Measurements from ENCODE around the gene NCAM1. TPM values are rescaled to one million over a fixed set of nuclear protein-coding genes. Genes with fewer than 3 reads are reported as not detected.

The NCAM1 gene
- total RNA-seq, 2 donors from 2014 or later, result 225 to 229 TPM

DNA sequence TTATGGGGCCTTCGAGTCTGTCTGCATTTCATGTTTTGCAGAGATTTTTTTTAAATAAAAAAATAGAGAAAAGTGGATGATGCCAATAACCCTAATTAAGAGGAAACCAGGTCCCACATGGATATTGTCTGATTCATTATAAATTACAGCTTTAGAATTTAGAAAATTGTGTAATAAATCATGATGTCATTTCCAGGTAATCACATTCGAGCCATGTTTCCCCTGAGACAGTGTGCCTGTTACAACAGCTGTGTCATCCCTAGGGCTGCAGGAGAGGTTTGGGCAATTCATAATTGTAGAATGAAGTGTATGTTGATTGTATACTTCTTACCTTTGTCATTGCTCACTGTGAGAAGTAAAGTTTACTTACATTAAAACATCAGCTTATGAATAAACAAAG lies 38.3 kb downstream of the NCAM1 start:
- no peak overlapping the region for H3K27ac ChIP-seq
- no peaks in the 10 kb centered on the region for H3K9me3 ChIP-seq
- no peaks in the 10 kb centered on the region for H3K36me3 ChIP-seq
- DNase-seq (ENCODE audit: low spot score), result no peak
- TF ChIP-seq CTCF (IDR thresholded peaks at IDR 0.05), result no peak
- H3K4me3 ChIP-seq, result no peak overlapping the region
- peaks cover 0 to 27% of the 10 kb centered on the region in 2 donors for H3K4me1 ChIP-seq
- no peaks in the 10 kb centered on the region for H3K27me3 ChIP-seq

DNA sequence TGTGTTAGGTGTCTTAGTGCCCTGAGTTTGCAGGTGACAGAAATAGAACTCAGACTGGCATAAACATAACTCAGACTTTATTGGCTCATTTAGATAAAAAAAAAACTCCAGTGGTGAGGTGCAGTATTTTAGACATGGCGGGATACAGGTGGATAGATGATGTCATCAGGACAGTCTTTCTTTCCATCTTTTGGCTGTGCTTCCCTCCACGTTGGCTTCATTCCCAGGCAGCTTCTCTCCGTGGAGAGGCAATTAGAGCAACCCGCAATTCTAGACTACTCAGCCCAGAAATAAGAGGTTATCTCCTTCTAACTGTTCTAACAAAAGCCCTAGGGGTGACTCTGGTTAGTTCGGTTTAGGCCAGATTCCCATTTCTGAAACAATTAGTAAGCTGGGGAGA lies 40.5 kb downstream of the NCAM1 start:
- Histone ChIP-seq H3K4me1 (peaks cover 0 to 17% of the 10 kb centered on the region in 2 donors), H3K36me3 (no peaks in the 10 kb centered on the region), H3K27me3 (no peaks in the 10 kb centered on the region), H3K9me3 (no peaks in the 10 kb centered on the region), H3K4me3 (no peak overlapping the region), H3K27ac (no peak overlapping the region)
- no peak for DNase-seq (ENCODE audit: low spot score)
- no peak for TF ChIP-seq CTCF (IDR thresholded peaks at IDR 0.05)

GRCh38 chr11:113006896-113007445 lies 45.8 kb downstream of the NCAM1 start:
- Histone ChIP-seq H3K36me3 (no peaks in the 10 kb centered on the region), H3K9me3 (no peaks in the 10 kb centered on the region), H3K4me1 (no peaks in the 10 kb centered on the region), H3K27me3 (no peaks in the 10 kb centered on the region), H3K27ac (no peak overlapping the region), H3K4me3 (no peak overlapping the region)
- TF ChIP-seq CTCF (IDR thresholded peaks at IDR 0.05), result no peak
- no peak for DNase-seq (ENCODE audit: low spot score)

- Histone ChIP-seq H3K27ac (peak overlapping the region in 1 of 2 donors; percentile 5), H3K4me3 (no peak overlapping the region), H3K9me3 (no peaks in the 10 kb centered on the region), H3K27me3 (no peaks in the 10 kb centered on the region), H3K36me3 (no peaks in the 10 kb centered on the region), H3K4me1 (peaks cover 0 to 16% of the 10 kb centered on the region in 2 donors)
- peak; percentile 69 for DNase-seq (ENCODE audit: low spot score)
- TF ChIP-seq CTCF (IDR thresholded peaks at IDR 0.05), result no peak
These were observed 53.3 kb downstream of the NCAM1 start for GRCh38 chr11:113014262-113015097.

DNA sequence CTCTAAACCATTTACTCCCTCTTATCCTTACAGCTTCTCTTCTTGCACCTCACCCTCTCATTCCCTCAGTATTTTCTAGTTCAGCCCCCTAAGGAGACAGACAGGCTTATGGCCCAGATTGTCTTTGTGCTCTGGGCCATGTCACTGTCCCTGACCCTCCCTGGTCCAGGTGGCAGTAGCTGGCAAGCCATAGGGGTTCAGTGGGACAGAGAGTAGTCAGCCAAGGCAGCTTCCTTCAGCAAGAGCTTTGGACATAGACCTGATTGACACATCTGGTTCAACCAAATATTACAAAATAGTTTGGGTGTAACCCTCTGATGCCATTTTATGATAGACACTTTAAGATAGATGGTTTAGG lies 53.9 kb downstream of the NCAM1 start:
- no peak overlapping the region for H3K4me3 ChIP-seq
- H3K27ac ChIP-seq, result peak overlapping the region in 1 of 2 donors; percentile 17
- H3K9me3 ChIP-seq, result no peaks in the 10 kb centered on the region
- H3K36me3 ChIP-seq, result no peaks in the 10 kb centered on the region
- peaks cover 0 to 16% of the 10 kb centered on the region in 2 donors for H3K4me1 ChIP-seq
- no peak for TF ChIP-seq CTCF (IDR thresholded peaks at IDR 0.05)
- H3K27me3 ChIP-seq, result no peaks in the 10 kb centered on the region
- DNase-seq (ENCODE audit: low spot score), result no peak
